ENCODE results near the gene POMT1.

The POMT1 gene

GRCh38 chr9:131464354-131465000 is 38.2 kb upstream of the POMT1 start:
- no peak for TF ChIP-seq TAF1 (IDR thresholded peaks at IDR 0.05; ENCODE audit: low read depth)
- TF ChIP-seq EGR1 (IDR thresholded peaks at IDR 0.05) = no peak
- no peak for TF ChIP-seq MAX (IDR thresholded peaks at IDR 0.05)
- no peak for TF ChIP-seq RAD21 (IDR thresholded peaks at IDR 0.05; ENCODE audit: low read depth)
- no peak for TF ChIP-seq REST (IDR thresholded peaks at IDR 0.05; ENCODE audit: low read depth)
- TF ChIP-seq CEBPB (IDR thresholded peaks at IDR 0.05) = no peak
- TF ChIP-seq CREB1 (IDR thresholded peaks at IDR 0.05; ENCODE audit: low read depth) = no peak
- TF ChIP-seq EP300 (IDR thresholded peaks at IDR 0.05; ENCODE audit: borderline replicate concordance) = no peak
- TF ChIP-seq ZBTB7A (IDR thresholded peaks at IDR 0.05; ENCODE audit: low read depth) = no peak
- TF ChIP-seq TEAD4 (IDR thresholded peaks at IDR 0.05) = no peak
- no peak for TF ChIP-seq YY1 (IDR thresholded peaks at IDR 0.05; ENCODE audit: low read depth)
- no peak for TF ChIP-seq USF1 (IDR thresholded peaks at IDR 0.05)
- no peak for TF ChIP-seq FOXM1 (IDR thresholded peaks at IDR 0.05; ENCODE audit: borderline replicate concordance, low read depth)
- TF ChIP-seq NFIC (IDR thresholded peaks at IDR 0.05) = no peak

GRCh38 chr9:131465401-131465800 is 37.3 kb upstream of the POMT1 start:
- no peak for TF ChIP-seq TCF12 (IDR thresholded peaks at IDR 0.05; ENCODE audit: low read depth)
- TF ChIP-seq REST (IDR thresholded peaks at IDR 0.05; ENCODE audit: low read depth) = no peak
- no peak for TF ChIP-seq USF1 (IDR thresholded peaks at IDR 0.05)
- TF ChIP-seq CREB1 (IDR thresholded peaks at IDR 0.05; ENCODE audit: low read depth) = no peak
- no peak for TF ChIP-seq MAX (IDR thresholded peaks at IDR 0.05)
- TF ChIP-seq TAF1 (IDR thresholded peaks at IDR 0.05; ENCODE audit: low read depth) = no peak
- TF ChIP-seq ZBTB7A (IDR thresholded peaks at IDR 0.05; ENCODE audit: low read depth) = no peak
- TF ChIP-seq CEBPB (IDR thresholded peaks at IDR 0.05) = no peak
- TF ChIP-seq FOXM1 (IDR thresholded peaks at IDR 0.05; ENCODE audit: borderline replicate concordance, low read depth) = no peak
- TF ChIP-seq EGR1 (IDR thresholded peaks at IDR 0.05) = no peak
- no peak for TF ChIP-seq EP300 (IDR thresholded peaks at IDR 0.05; ENCODE audit: borderline replicate concordance)
- TF ChIP-seq NFIC (IDR thresholded peaks at IDR 0.05) = no peak
- no peak for TF ChIP-seq YY1 (IDR thresholded peaks at IDR 0.05; ENCODE audit: low read depth)
- TF ChIP-seq RAD21 (IDR thresholded peaks at IDR 0.05; ENCODE audit: low read depth) = no peak
- no peak for TF ChIP-seq TEAD4 (IDR thresholded peaks at IDR 0.05)

- no peak for TF ChIP-seq EGR1 (IDR thresholded peaks at IDR 0.05)
- no peak for TF ChIP-seq YY1 (IDR thresholded peaks at IDR 0.05; ENCODE audit: low read depth)
- TF ChIP-seq FOXM1 (IDR thresholded peaks at IDR 0.05; ENCODE audit: borderline replicate concordance, low read depth) = no peak
- no peak for TF ChIP-seq CREB1 (IDR thresholded peaks at IDR 0.05; ENCODE audit: low read depth)
- TF ChIP-seq MAX (IDR thresholded peaks at IDR 0.05) = no peak
- TF ChIP-seq ZBTB7A (IDR thresholded peaks at IDR 0.05; ENCODE audit: low read depth) = no peak
- no peak; the same call in 1 of the 2 replicates for TF ChIP-seq NFIC (IDR thresholded peaks at IDR 0.05)
- TF ChIP-seq RAD21 (IDR thresholded peaks at IDR 0.05; ENCODE audit: low read depth) = no peak
- no peak for TF ChIP-seq TCF12 (IDR thresholded peaks at IDR 0.05; ENCODE audit: low read depth)
- TF ChIP-seq REST (IDR thresholded peaks at IDR 0.05; ENCODE audit: low read depth) = no peak
- TF ChIP-seq USF1 (IDR thresholded peaks at IDR 0.05) = no peak
- TF ChIP-seq EP300 (IDR thresholded peaks at IDR 0.05; ENCODE audit: borderline replicate concordance) = no peak
- TF ChIP-seq CEBPB (IDR thresholded peaks at IDR 0.05) = no peak
- TF ChIP-seq TEAD4 (IDR thresholded peaks at IDR 0.05) = no peak
- no peak for TF ChIP-seq TAF1 (IDR thresholded peaks at IDR 0.05; ENCODE audit: low read depth)
These were observed 35.3 kb upstream of the POMT1 start for GRCh38 chr9:131467214-131467935.

All from Ishikawa (cell line).